HFF-Myc (cell line): Measurements from ENCODE around the gene CATSPERD.

Experiments used
- DNase-seq: peaks from one replicate; pipeline ENCODE4 v3.0.0-alpha.2; 2011; ENCODE audit warnings: low read depth; ENCODE audit errors: extremely low read depth
- H3K4me3 ChIP-seq: replicated peaks from 2 replicates; pipeline ENCODE4 v1.5.1; 2011; ENCODE audit warnings: low read depth, mild to moderate bottlenecking, control low read depth, low read length
- TF ChIP-seq, protein P1 (sequence below): IDR thresholded peaks from 2 replicates; pipeline ENCODE4 v1.5.1; 2012; ENCODE audit warnings: mild to moderate bottlenecking, low read depth, low read length, control low read depth; ENCODE audit errors: missing control alignments

Gene CATSPERD

DNA sequence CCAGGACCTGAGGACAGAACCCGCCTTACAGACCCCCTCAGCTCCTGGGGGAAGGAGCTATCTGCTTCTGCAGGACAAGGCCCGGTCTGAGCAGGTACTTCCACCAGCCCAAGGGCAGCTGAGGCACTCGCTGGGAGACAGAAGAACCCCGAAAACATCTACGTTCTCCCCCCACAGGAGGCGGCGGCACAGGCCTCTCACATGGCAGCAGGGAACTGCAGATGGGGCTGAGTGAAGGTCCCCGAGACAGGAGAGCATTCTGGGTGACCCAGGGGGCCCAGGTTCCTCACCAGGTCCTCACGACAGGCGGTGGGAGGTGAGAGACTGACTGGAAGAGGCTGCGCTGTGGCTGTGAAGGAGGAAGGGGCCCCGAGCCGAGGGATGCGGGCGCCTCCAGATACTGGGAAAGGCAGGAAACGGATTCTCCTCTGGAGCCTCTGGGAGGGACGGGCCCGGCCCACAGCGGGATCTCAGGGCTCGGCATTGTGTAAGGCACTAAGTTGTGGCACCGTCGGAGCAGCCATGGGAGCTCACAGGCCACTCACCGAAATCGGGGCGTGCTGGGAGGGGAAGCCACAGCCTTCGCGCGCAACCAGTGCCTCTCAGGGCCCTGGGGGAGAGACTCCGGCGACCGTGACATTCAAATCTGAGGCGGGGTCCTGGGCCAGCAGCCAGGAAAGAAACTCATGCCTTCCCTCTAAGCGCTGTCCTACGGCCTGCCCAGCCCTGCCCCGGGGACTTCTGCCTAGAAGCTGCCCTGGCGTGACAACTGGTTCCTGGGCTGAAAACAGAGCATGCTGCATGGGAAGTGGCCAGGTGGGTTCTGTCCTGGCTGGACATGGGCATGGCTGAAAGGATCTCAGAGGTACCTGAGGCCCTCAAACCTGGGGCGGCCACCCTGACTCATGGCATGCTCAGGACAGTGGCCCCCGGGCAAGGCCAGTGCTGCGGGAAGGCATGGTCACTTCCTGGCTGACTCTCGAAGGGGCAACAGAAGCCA, 16.3 kb upstream of the CATSPERD start:
- TF ChIP-seq, protein P1, sequence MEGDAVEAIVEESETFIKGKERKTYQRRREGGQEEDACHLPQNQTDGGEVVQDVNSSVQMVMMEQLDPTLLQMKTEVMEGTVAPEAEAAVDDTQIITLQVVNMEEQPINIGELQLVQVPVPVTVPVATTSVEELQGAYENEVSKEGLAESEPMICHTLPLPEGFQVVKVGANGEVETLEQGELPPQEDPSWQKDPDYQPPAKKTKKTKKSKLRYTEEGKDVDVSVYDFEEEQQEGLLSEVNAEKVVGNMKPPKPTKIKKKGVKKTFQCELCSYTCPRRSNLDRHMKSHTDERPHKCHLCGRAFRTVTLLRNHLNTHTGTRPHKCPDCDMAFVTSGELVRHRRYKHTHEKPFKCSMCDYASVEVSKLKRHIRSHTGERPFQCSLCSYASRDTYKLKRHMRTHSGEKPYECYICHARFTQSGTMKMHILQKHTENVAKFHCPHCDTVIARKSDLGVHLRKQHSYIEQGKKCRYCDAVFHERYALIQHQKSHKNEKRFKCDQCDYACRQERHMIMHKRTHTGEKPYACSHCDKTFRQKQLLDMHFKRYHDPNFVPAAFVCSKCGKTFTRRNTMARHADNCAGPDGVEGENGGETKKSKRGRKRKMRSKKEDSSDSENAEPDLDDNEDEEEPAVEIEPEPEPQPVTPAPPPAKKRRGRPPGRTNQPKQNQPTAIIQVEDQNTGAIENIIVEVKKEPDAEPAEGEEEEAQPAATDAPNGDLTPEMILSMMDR = no peak
- no peak overlapping the region for H3K4me3 ChIP-seq
- DNase-seq = no peak

DNA sequence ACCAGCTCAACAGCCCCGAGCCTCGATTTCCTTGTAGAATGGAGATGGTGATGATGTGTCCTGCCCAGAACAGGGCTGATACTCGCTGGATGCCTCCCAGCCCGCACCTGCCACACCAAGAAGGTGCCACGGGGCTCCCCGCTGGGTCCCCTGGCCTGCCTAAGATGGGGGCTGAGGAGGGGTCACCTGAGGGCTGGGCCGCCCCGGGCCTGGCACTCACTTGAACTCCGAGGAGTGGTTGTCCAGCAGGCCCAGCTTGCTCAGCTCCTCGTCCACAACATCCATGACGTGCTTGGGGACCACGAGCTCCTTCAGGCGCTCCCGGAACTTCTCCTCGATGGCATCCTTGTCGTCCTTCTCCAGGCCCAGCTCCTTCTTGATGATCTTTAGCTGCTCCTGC, 14.9 kb upstream of the CATSPERD start:
- no peak overlapping the region for H3K4me3 ChIP-seq
- DNase-seq = no peak
- TF ChIP-seq, protein P1 = no peak

DNA sequence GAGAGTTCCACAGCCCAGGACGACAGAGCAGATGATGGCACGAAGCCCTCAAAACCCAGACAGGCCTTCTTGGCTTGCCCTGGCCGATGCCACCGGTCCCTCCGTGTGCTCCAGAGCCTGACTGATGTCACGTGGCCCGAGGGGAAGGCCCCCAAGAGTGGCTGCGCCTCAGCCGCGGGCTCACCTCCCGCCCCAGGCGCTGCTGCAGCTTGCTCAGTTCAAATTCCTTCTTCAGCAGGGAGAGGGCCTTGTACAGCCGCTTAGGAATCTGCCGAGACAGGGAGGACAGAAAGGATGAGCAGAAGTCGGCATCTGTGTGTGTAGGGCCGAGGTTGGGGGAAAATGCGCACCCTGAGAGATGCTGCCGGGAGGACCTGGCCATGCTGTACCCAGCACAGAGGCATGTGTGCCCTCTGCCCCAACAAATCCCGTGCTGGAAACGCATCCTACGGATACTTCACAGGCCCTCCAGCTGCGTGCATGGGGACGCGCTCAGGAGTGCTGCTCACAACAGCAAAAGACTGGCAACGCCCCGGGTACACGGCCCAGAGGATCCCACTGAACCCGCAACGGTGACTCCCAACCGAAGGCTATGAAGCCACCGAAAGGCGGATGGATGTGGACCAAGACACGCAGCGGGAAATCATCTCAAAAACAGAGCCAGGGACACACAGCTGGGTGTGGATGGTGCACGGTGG, 13.4 kb upstream of the CATSPERD start:
- H3K4me3 ChIP-seq = no peak overlapping the region
- no peak for DNase-seq
- TF ChIP-seq, protein P1 = no peak

DNA sequence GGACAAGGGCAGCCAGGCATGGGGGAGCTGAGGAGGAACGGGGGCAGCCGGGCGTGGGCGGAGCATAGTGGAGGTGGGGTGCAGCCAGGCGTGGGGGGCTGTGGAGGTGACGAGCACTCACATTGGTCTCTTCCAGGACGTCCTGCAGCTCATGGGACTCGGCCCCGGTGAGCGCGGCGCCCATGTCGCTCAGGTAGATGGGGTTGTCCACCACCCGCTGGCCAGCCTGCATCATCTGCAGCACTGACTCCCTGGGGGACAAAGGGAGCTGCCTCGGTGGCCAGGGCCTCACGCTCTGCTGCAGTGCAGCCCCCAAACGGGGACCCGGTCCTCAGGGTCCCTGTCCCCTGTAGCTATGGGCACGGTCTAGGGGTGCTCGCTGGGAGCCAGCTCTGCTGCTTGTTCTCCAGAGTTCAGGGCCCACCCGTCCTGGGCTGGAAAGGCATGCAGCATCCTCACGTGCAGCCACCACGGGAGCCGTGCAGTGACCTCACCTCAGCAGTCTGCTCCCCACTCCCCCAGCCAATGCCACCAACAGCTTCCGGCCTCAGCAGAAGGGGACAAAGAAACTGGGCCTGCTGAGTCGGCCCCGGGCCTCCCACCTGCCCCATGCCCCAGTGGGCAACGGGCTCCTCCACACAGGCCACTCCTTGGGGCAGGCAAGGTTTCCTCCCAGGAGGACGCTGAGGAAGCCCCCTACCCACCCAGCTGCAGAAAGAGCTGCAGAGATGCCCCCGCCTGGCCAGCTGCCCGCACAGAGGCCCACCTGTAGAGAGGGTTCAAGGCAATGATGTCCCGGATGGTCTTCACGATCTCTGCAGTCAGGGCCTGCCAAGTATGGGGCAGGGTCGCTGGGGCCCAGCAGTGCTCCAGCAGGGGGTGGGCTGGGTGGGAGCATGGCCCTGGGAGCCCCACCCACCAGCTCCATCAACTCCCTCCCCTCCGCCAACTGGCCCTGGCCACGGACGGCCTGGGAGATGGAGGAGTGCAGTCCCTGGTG, 12.6 kb upstream of the CATSPERD start:
- TF ChIP-seq, protein P1 = no peak
- no peak for DNase-seq
- H3K4me3 ChIP-seq = no peak overlapping the region

DNA sequence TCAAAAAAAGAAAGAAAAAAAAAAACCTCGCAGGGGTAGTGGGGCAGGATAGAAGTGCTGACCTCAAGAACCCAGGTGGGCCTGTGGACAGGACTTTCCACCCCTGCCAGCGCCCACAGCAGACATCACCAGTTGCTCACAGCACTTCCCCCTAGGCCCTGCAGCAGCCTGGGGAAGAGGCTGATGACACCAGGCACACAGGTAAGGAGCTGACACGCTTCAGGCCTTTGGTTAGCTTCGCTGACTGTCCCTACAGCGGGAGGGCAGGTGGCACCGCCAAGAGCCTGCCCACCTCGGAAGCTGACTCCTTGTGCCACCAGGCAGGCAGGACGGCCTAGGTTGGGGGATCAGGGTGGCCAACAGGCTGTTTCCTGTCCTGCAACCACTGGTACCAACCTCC, 9.4 kb upstream of the CATSPERD start:
- H3K4me3 ChIP-seq = no peak overlapping the region
- no peak for DNase-seq
- TF ChIP-seq, protein P1 = no peak

- no peak overlapping the region for H3K4me3 ChIP-seq
- TF ChIP-seq, protein P1 = no peak
- no peak for DNase-seq
Measured at GRCh38 chr19:5711713-5712161, 8.7 kb upstream of the CATSPERD start.
